B cell (primary cell): ENCODE data around the gene PSMD8. TPM values are rescaled to one million over a fixed set of nuclear protein-coding genes. Genes with fewer than 3 reads are reported as not detected.
A peak's percentile ranks its signal among the peaks of the same experiment; 100 is the strongest.
"Not testable (repeated sequence)": the region's sequence is repeated elsewhere in the genome, so short reads cannot be mapped to it uniquely, and the experiment has no call there.

ENCODE experiments used
- ATAC-seq: fragments of 200-7000 bp; cut with Tn5 transposase; one replicate; pipeline ENCODE4 v1.10.0; 2021; ENCODE audit warnings: low read depth, mild to moderate bottlenecking, moderate number of reproducible peaks, moderate library complexity
- CTCF ChIA-PET: fragments of 350-600 bp; sonication (Branson Sonifier 250); formaldehyde crosslinking; loops from one replicate; lab custom pipeline; 2021; ENCODE audit warnings: antibody characterized with exemption, inconsistent platforms; lab: Charles Lee
- POLR2A ChIA-PET: fragments of 350-600 bp; sonication (Branson Sonifier 250); formaldehyde crosslinking; loops from one replicate; lab custom pipeline; 2021; ENCODE audit warnings: antibody characterized with exemption; lab: Charles Lee
- DNase-seq: peaks from one replicate; pipeline ENCODE4 v3.0.0; 2013
- H2AFZ ChIP-seq: 2 replicates; pipeline ENCODE4 v1.6.1; 2012; ENCODE audit warnings: mild to moderate bottlenecking, low read depth, low read length; ENCODE audit not compliant: insufficient read depth, poor library complexity, severe bottlenecking
- H3K27ac ChIP-seq, 2 donors: 1 replicate in 1 of 2; 2 replicates in 1 of 2; pipeline ENCODE4 v1.5.1; 2012 to 2013; ENCODE audit warnings: low read length in 2 of 2, mild to moderate bottlenecking in 2 of 2, moderate library complexity in 1 of 2
- H3K27me3 ChIP-seq, 4 experiments: fragments of 200-600 bp in 1 of 4; sonication (generic) in 1 of 4; replicated peaks in 1 of 4; 1 replicate in 2 of 4; 2 replicates in 2 of 4; pipeline versions ENCODE4 v1.6.1 to v1.7.0; 2013 to 2016; ENCODE audit warnings: low read length in 3 of 4, mild to moderate bottlenecking in 2 of 4, mixed read lengths in 1 of 4, moderate library complexity in 1 of 4; ENCODE audit not compliant: insufficient read depth in 4 of 4, control insufficient read depth in 3 of 4; ENCODE audit errors: control extremely low read depth in 1 of 4
- H3K36me3 ChIP-seq, 2 experiments: replicated peaks in 1 of 2; 1 replicate in 1 of 2; 2 replicates in 1 of 2; pipeline versions ENCODE4 v1.6.1 to v1.7.1; 2013; ENCODE audit warnings: low read length in 1 of 2; ENCODE audit not compliant: insufficient read depth in 2 of 2, control insufficient read depth in 1 of 2; ENCODE audit errors: control extremely low read depth in 1 of 2, extremely low read depth in 1 of 2
- H3K4me1 ChIP-seq, 2 donors: fragments of 200-600 bp in 1 of 2; sonication (generic) in 1 of 2; 1 replicate in 1 of 2; 2 replicates in 1 of 2; pipeline versions ENCODE4 v1.5.1 to v1.6.1; 2013 to 2017; ENCODE audit warnings: low read length in 2 of 2; ENCODE audit not compliant: control insufficient read depth in 2 of 2, insufficient read depth in 2 of 2
- H3K4me2 ChIP-seq: replicated peaks from 2 replicates; pipeline ENCODE3; 2012; ENCODE audit warnings: mild to moderate bottlenecking, low read depth, low read length; ENCODE audit not compliant: poor library complexity, severe bottlenecking
- H3K4me3 ChIP-seq, 5 experiments: fragments of 200-600 bp in 1 of 5; sonication (generic) in 1 of 5; 1 replicate in 3 of 5; 2 replicates in 2 of 5; pipeline versions ENCODE4 v1.5.1 to v1.7.0; 2011 to 2016; ENCODE audit warnings: low read length in 4 of 5, mild to moderate bottlenecking in 4 of 5, low read depth in 2 of 5, control low read depth in 1 of 5, moderate library complexity in 1 of 5; ENCODE audit not compliant: insufficient read depth in 1 of 5; ENCODE audit errors: control extremely low read depth in 1 of 5, extremely low read depth in 1 of 5
- H3K79me2 ChIP-seq: fragments of 200-600 bp; sonication (generic); one replicate; pipeline ENCODE4 v1.6.0; 2016; ENCODE audit warnings: low read length; ENCODE audit not compliant: control insufficient read depth, insufficient read depth
- H3K9ac ChIP-seq: fragments of 200-600 bp; sonication (generic); 2 replicates; pipeline ENCODE4 v1.6.1; 2017; ENCODE audit warnings: mild to moderate bottlenecking, low read length, moderate library complexity
- H3K9me3 ChIP-seq, 3 donors: one replicate each; pipeline versions ENCODE4 v1.6.1 to v1.7.1; 2013; ENCODE audit warnings: low read length in 2 of 3; ENCODE audit not compliant: control insufficient read depth in 2 of 3, insufficient read depth in 1 of 3; ENCODE audit errors: control extremely low read depth in 1 of 3
- H4K20me1 ChIP-seq: 2 replicates; pipeline ENCODE4 v1.6.0; 2012; ENCODE audit warnings: mild to moderate bottlenecking, low read length; ENCODE audit not compliant: insufficient read depth, control insufficient read depth, poor library complexity, severe bottlenecking
- H3K27ac Mint-ChIP-seq: one replicate; pipeline ENCODE4 v1.8.0; 2021; ENCODE audit warnings: mixed read lengths
- H3K27me3 Mint-ChIP-seq: one replicate; pipeline ENCODE4 v1.8.0; 2021; ENCODE audit warnings: mixed read lengths
- H3K4me1 Mint-ChIP-seq: one replicate; pipeline ENCODE4 v1.8.0; 2021; ENCODE audit warnings: mixed read lengths
- H3K4me3 Mint-ChIP-seq: one replicate; pipeline ENCODE4 v1.8.0; 2021; ENCODE audit warnings: mixed read lengths
- H3K9me3 Mint-ChIP-seq: one replicate; pipeline ENCODE4 v1.8.0; 2022; ENCODE audit warnings: mixed read lengths; ENCODE audit not compliant: insufficient read depth
- EZH2 ChIP-seq: IDR thresholded peaks from 2 replicates; pipeline ENCODE4 v1.6.1; 2012; ENCODE audit warnings: borderline replicate concordance, low read depth, mild to moderate bottlenecking, moderate library complexity, low read length; ENCODE audit not compliant: insufficient read depth, poor library complexity, severe bottlenecking
- WGBS: methylation state at CpG from one replicate; pipeline ENCODE4 v1.1.5; 2013; ENCODE audit warnings: missing lambda C conversion rate; ENCODE audit not compliant: insufficient coverage; 5-methylcytosine and 5-hydroxymethylcytosine counted together
- intact Hi-C: fragments of 100-400 bp; cut with micrococcal nuclease; formaldehyde crosslinking; loops from one replicate; pipeline ENCODE4 v1.10.0; 2022
- polyA plus RNA-seq: library from polyadenylated mRNA; depleted of rRNA; stranded (reverse); fragments of >200 nt; gene quantifications from 2 replicates; pipeline ENCODE4 v1.2.3, GENCODE V29; 2012
- total RNA-seq, 2 donors: library from RNA; stranded (reverse); fragments of 120-200 nt in 1 of 2; gene quantifications; 1 replicate in 1 of 2; 2 replicates in 1 of 2; pipeline versions ENCODE4 v1.2.3 to v1.2.4, GENCODE V29; 2013 to 2022
- TF ChIP-seq, protein P1 (sequence below): fragments of 200-600 bp; IDR thresholded peaks from one replicate; pipeline ENCODE4 v1.8.0; 2022; ENCODE audit warnings: antibody characterized with exemption, mild to moderate bottlenecking

PSMD8 gene
- total and polyA plus RNA-seq, 2 donors (not counting 1 experiment from before 2014, with no cell fraction given) = 88.1 to 122 TPM

DNA sequence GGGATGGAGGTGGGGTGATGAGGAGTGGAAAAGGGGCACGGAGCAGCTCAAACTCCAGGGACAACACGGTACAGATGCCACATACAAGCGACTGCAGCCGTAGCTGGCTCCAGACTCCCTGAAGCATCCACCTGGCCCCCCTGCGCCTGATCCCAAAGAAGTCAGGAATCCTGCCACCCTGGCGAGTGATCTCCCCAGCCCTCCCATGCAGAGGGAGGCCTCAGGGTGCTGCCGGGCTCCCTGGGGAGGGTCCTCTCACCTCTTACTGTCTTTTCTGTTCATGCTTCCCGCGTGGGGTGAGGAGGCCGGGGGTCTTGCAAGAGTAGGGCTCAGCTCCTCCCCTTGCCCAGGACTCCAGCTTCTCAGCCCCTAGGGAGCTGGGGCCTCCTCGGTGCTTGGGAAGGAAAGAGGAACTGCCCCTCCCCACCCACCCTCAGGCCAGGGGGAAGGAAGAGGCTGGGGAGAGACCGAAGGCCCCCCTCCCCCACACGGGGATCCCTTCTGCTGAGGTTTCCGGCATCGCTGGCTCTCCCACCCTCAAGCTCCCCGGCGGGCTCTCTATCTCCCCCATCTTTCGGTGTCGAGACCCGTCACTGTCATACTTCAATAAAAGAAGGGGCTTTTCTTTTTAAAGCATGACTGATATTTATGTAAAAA is 51.6 kb downstream of the PSMD8 start, which contains the start of gene RASGRP4:
Gene RASGRP4, minus strand, starts transcription at position 410 of the 657 bp plus-strand sequence. Its CDS starts 128 bp downstream, at position 282.
- H2AFZ ChIP-seq = peak within 1 kb of the TSS; percentile 56
- no peak within 1 kb of the TSS for H3K27ac ChIP-seq
- no peaks in the 10 kb centered on the region for H3K9me3 ChIP-seq
- no peak within 1 kb of the TSS for H3K9ac ChIP-seq
- POLR2A ChIA-PET = interaction anchor here (0.6 kb wide), 1 partner anchor 507 kb away, joined by 3 read pairs; no protein-coding TSS in a partner anchor
- no peaks in the 10 kb centered on the region for H3K36me3 ChIP-seq
- ATAC-seq (peak; percentile 71), DNase-seq (peak; percentile 73)
- H3K4me1 ChIP-seq = peaks cover 15 to 22% of the 10 kb centered on the region in 2 donors
- no peak for TF ChIP-seq EZH2
- TF ChIP-seq, protein P1, sequence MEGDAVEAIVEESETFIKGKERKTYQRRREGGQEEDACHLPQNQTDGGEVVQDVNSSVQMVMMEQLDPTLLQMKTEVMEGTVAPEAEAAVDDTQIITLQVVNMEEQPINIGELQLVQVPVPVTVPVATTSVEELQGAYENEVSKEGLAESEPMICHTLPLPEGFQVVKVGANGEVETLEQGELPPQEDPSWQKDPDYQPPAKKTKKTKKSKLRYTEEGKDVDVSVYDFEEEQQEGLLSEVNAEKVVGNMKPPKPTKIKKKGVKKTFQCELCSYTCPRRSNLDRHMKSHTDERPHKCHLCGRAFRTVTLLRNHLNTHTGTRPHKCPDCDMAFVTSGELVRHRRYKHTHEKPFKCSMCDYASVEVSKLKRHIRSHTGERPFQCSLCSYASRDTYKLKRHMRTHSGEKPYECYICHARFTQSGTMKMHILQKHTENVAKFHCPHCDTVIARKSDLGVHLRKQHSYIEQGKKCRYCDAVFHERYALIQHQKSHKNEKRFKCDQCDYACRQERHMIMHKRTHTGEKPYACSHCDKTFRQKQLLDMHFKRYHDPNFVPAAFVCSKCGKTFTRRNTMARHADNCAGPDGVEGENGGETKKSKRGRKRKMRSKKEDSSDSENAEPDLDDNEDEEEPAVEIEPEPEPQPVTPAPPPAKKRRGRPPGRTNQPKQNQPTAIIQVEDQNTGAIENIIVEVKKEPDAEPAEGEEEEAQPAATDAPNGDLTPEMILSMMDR = no peak
- Mint-ChIP-seq H3K27ac (no peak within 1 kb of the TSS), H3K4me3 (peak within 1 kb of the TSS; percentile 64), H3K27me3 (peaks cover 13% of the 10 kb centered on the region), H3K9me3 (no peaks in the 10 kb centered on the region), H3K4me1 (peaks cover 26% of the 10 kb centered on the region)
- CTCF ChIA-PET = interaction anchor here (0.5 to 1.1 kb wide), 2 partner anchors 23 to 208 kb away, joined by 3 read pairs; partner anchors contain the start of gene FAM98C
- H3K79me2 ChIP-seq = no peaks in the 10 kb centered on the region
- intact Hi-C loops = no loop called here
- H3K4me2 ChIP-seq = peak within 1 kb of the TSS; percentile 61
- H3K27me3 ChIP-seq = peaks cover 0 to 2% (median 0%) of the 10 kb centered on the region in 4 experiments
- no peaks in the 10 kb centered on the region for H4K20me1 ChIP-seq
- WGBS = 28% methylated on average over 4 of the region's 20 CpGs
- H3K4me3 ChIP-seq = peak within 1 kb of the TSS in 2 of 5 experiments; percentile 15 to 38

DNA sequence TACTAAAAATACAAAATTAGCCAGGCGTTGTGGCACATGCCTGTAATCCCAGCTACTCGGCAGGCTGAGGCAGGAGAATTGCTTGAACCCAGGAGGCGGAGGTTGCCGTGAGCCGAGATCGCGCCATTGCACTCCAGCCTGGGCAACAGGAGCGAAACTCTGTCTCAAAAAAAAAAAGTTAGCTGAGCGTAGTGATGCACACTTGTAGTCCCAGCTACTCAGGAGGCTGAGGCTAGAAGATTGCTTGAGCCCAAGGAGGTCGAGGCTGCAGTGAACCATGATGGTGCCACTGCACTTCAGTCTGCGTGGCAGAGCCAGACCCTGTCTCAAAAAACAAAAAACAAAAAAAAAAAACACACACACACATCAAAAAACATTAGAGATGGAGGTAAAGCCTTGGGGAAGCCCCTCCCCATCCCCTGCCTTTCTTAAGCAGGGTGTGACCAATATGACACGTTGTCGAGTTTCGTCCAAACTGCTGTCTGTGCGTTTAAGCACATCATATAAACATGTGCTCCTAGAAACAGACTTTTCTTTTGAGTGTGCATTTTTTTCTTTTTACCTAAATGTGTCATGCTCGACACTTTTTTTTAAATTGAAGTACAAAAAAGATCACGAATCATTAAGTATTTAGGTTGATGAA is 52.8 kb downstream of the PSMD8 start:
- H2AFZ ChIP-seq, H3K9ac ChIP-seq, H3K27ac ChIP-seq, H3K9me3 Mint-ChIP-seq, H3K9me3 ChIP-seq, H3K36me3 ChIP-seq, H3K27me3 ChIP-seq, ATAC-seq, H3K79me2 ChIP-seq, POLR2A ChIA-PET, intact Hi-C loops, H3K4me2 ChIP-seq, H3K4me3 ChIP-seq, H4K20me1 ChIP-seq, H3K27ac Mint-ChIP-seq: not testable (repeated sequence)
- Mint-ChIP-seq H3K4me3 (peak overlapping the region; percentile 64), H3K27me3 (peaks cover 13% of the 10 kb centered on the region), H3K4me1 (peaks cover 26% of the 10 kb centered on the region)
- CTCF ChIA-PET = interaction anchor here (1.1 kb wide), 1 partner anchor 23 kb away, joined by 3 read pairs; no protein-coding TSS in a partner anchor
- 54% methylated on average over 9 of the region's 17 CpGs for WGBS
- H3K4me1 ChIP-seq = peaks cover 15 to 22% of the 10 kb centered on the region in 2 donors
- peak; percentile 43 for DNase-seq
